NCI-H2171 (cell line): Measurements from ENCODE around the gene TTYH3.
A peak's percentile ranks its signal among the peaks of the same experiment; 100 is the strongest.

Source experiments
- DNase-seq: peaks from one replicate; lab custom pipeline; 2025; lab: John Stamatoyannopoulos, UW

TTYH3 gene

GRCh38 chr7:2616387-2617324, 15.1 kb upstream of the TTYH3 start:
- DNase-seq = no peak

GRCh38 chr7:2617325-2617905, 14.4 kb upstream of the TTYH3 start:
- DNase-seq = no peak

GRCh38 chr7:2619116-2619515, 12.7 kb upstream of the TTYH3 start:
- no peak for DNase-seq

- DNase-seq = no peak
Observed at GRCh38 chr7:2621061-2621828, 10.5 kb upstream of the TTYH3 start.

DNA sequence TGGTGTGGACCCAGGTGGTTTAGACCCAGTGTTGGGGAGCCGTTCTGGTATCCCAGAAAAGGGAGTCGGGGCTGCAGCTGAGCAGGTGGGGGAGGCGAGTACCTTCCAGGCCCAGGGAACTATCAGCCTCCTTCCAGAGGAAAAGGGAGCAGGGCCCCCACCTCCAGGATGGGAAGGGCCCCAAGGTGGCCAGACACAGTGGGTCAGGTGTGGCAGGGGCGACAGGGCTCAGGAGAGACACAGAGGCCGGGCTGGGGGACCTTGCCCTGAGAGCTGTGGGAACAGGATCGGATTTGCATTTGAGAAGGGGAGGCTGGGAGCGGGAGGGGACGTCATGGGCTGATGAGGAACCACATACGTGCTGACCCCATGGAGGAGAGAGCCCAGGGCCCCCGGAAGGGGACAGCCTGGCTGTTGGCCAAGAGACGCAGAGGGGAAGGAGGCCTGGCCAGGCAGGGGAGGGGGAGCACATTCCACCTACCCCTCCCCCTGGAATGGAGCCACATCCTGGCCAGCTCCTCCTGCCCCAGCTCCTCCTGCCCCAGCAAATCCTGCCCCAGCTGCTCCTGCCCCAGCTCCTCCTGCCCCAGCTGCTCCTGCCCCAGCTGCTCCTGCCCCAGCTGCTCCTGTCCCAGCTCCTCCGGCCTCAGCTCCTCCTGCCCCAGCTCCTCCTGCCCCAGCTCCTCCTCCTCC, 9.7 kb upstream of the TTYH3 start:
- DNase-seq = no peak

DNA sequence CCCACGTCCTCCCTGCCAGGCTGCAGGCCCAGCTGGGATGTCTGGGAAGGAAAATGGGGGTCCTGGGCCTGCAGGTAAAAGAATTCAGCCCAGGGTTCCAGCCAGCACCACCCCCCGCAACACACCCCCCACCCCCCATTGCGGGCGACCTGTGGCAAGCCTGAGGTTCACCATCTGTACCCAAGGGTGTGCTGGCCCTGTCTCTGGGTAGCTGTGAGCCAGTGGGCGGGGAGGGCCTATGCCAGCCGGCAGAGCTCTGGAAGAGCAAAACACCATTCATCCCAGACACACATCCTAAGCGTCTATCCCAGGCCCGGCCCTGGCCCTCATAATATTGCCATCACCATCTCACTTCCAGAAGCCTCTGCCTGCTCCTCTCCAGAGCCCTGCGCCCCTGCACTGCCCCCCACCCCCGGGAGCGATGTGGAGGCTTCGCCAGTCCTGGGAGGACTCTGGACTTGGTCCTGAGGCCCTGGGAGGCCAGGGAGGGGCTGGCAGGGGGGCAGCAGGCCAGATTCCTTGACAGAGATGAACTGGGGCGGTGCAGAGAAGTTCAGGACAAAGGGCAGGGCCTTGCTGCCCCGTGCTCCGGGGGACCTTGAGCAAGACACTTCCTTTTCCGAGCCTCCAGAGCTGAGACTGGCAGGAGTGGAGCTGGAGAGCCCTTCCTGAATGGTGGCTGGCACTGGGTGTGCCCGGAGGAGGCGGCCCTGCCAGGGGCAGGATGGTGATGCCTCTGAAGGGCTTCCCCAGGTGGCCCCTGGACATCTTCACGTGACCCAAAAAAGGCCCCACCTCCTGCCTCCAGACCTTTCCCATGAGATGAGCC, 8.7 kb upstream of the TTYH3 start:
- DNase-seq = no peak

- DNase-seq = no peak
Observed at GRCh38 chr7:2623698-2624014, 8.1 kb upstream of the TTYH3 start.

- DNase-seq = no peak
Observed at GRCh38 chr7:2624293-2624886, 7.4 kb upstream of the TTYH3 start.

- DNase-seq = no peak
Observed at GRCh38 chr7:2626498-2627117, 5.2 kb upstream of the TTYH3 start.

DNA sequence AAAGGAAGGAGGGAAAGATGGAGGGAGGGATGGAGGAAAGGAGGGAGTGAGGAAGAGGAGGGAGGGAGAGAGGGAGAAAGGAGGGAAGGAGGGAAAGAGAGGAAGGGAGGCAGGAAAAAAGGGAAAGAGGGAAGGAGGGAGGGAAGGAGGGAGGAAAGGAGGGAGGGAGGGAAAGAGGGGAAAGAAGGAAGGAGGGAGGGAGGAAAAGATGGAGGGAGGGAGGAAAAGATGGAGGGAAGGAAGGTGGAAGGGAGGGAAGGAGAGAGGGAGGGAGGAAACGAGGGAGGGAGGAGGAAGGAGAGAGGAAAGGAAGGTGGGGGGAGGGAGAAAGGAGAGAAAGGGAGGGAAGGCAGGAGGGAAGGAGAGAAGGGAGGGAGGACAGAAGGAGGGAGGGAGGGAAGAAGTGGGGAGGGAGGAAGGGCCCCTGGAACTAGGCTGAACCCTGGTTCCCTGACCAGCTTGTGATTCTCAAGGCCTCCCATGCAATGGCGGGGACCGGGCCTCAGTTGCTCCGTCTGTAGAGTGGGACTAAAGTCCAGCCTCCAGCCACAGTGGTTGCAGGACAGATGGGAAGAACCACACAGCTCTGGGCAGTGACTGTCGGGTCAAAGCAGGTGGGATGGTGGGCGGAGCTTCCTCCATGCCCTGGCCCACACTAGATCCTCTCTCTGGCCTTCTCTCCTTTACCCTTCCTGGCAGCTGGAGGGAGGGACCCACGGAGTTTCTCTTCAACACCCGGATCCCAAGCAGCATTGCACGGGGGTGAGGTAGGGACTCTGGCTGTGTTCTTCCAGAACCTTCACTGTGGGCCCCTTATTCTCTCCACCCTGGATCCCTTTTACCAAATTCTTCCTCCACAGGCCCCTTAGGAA, 4.3 kb upstream of the TTYH3 start:
- no peak for DNase-seq

DNA sequence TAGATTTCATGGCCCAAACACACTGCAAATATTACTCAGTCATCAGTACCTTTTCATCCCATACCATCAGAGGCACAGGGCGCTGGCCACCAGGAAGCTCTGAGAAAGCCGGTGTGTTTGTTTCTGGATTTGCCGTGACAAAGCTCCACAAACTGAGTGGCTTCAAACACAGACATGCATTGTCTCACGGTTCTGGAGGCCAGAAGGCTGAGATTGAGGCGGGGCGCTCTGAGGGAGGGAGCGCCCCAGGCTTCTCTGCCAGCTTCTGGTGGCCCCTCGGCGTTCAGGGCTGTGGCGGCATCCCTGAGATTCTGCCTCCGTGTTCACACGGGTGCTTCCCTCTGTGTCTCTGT, 3.7 kb upstream of the TTYH3 start:
- DNase-seq = no peak

GRCh38 chr7:2628891-2629290, 2.9 kb upstream of the TTYH3 start:
- no peak for DNase-seq

DNA sequence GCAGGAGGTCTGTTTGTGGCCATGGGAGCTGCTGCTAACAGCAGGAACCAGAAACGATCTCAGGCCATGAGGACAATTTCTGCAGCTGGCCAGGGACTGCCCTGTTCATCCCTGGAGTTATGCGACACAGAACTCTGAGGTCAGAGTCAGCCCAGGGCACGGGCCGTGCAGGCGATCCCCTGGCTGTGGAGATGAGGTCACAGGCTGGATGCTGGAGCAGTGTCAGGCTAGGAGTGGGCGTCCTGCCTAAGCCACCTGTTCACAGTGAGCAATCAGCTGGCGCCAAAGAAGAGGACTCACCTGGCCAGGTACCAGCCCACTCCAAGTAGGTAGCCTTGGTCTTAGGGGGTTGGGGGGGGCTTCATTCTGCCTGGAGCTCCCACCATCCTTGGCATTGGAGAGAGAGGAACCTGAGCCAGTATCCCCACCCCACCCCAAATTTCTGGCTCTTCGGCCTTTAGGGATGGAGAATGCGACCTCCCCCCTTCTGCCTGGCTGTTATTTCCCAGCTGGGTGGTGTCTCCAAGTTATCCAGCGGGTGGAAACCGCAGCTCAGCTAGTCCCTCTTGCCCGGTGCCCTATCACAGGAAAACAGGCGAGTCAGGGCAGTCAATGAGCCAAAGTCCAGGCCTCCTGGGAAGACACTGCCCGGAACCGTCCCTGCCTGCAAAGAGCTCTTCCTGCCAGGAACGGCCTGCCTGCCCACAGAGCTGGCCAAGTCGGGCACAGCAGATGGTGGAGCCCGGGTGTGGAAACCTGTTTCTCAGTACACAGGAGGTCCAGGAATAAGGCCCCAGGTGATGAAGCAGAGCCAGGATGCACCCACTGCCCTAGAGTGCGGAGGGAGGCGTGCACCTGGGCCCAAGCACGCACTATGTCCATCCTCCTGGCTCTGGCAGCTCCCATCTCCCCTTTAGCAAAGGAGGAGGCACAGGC, 1.8 kb upstream of the TTYH3 start:
- no peak for DNase-seq

GRCh38 chr7:2632733-2633537, 1.1 kb downstream of the TTYH3 start:
- peak; percentile 54 for DNase-seq

DNA sequence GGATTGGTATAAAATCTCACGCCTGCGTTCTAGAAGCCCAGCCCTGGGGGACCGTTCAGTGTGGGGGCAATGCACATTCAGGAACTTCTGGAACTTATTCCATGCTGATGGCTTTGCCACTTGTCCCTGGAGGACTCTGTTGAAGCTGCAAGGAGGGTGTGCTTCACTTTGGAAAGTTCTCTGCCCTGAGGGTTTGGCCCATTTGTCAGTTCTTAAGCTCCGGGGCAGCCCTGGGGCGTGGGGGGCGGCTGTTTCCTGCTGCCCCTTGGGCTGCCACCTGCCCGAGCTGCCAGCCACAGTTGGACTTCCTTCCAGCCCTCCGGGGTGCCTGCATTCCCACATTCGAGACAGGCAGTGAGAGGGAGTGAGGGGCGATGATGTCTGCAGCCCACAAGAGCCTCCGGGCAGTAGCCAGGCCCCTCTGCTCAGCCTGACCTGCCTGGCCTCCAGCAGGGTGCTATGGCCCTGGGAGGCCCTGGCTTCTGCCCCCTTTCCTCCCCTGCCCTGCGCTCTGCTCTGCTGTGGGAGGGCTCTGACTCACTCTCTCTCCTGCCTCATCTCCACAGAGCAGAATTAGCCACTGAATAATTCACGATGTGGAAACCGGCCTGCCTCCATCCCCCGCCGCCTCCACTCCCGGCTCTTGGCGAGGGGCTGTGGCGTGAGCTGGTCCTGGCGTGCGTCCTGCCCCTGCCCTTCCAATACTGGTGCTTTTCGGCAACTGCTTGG, 1.9 kb downstream of the TTYH3 start:
- no peak for DNase-seq

GRCh38 chr7:2634267-2635145, 2.7 kb downstream of the TTYH3 start:
- no peak for DNase-seq
